CD14-positive monocyte (primary cell): ENCODE measurements around the gene HSD17B10. TPM values are rescaled to one million over a fixed set of nuclear protein-coding genes. Genes with fewer than 3 reads are reported as not detected.

Source experiments
- DNase-seq, 3 donors: peaks; one replicate each; pipeline ENCODE4 v3.0.0-alpha.2; 2011 to 2022
- H2AFZ ChIP-seq: 2 replicates; pipeline ENCODE4 v1.6.0; 2012; ENCODE audit warnings: mild to moderate bottlenecking, low read depth, low read length, inconsistent platforms; ENCODE audit not compliant: insufficient read depth, poor library complexity, severe bottlenecking
- H3K27ac ChIP-seq, 2 donors: 1 replicate in 1 of 2; 2 replicates in 1 of 2; pipeline ENCODE4 v1.5.1; 2012 to 2013; ENCODE audit warnings: low read length in 2 of 2, control low read depth in 1 of 2, inconsistent platforms in 1 of 2, low read depth in 1 of 2, mild to moderate bottlenecking in 1 of 2
- H3K27me3 ChIP-seq, 2 donors: one replicate each; pipeline versions ENCODE4 v1.6.0 to v1.6.1; 2011 to 2013; ENCODE audit warnings: low read length in 2 of 2; ENCODE audit not compliant: control insufficient read depth in 2 of 2, insufficient read depth in 2 of 2
- H3K36me3 ChIP-seq, 2 donors: replicated peaks in 1 of 2; 1 replicate in 1 of 2; 2 replicates in 1 of 2; pipeline versions ENCODE4 v1.5.1 to v1.6.1; 2012 to 2013; ENCODE audit warnings: low read length in 2 of 2, control low read depth in 1 of 2, inconsistent platforms in 1 of 2, mild to moderate bottlenecking in 1 of 2; ENCODE audit not compliant: insufficient read depth in 2 of 2, control insufficient read depth in 1 of 2
- H3K4me1 ChIP-seq, 2 donors: 1 replicate in 1 of 2; 2 replicates in 1 of 2; pipeline versions ENCODE4 v1.5.1 to v1.6.1; 2012 to 2013; ENCODE audit warnings: low read length in 2 of 2, control low read depth in 1 of 2, inconsistent platforms in 1 of 2, mild to moderate bottlenecking in 1 of 2, moderate library complexity in 1 of 2; ENCODE audit not compliant: insufficient read depth in 2 of 2, control insufficient read depth in 1 of 2
- H3K4me2 ChIP-seq: replicated peaks from 2 replicates; pipeline ENCODE3; 2012; ENCODE audit warnings: low read length, moderate library complexity, mild to moderate bottlenecking; ENCODE audit not compliant: poor library complexity, severe bottlenecking; ENCODE audit errors: extremely low read depth
- H3K4me3 ChIP-seq, 3 experiments: fragments of 200-600 bp in 1 of 3; sonication (generic) in 1 of 3; replicated peaks in 1 of 3; 1 replicate in 2 of 3; 2 replicates in 1 of 3; pipeline ENCODE4 v1.5.1; 2011 to 2013; ENCODE audit warnings: low read length in 3 of 3, mild to moderate bottlenecking in 3 of 3, control low read depth in 2 of 3, low read depth in 2 of 3, inconsistent platforms in 1 of 3, moderate library complexity in 1 of 3
- H3K79me2 ChIP-seq: 2 replicates; pipeline ENCODE4 v1.6.0; 2012; ENCODE audit warnings: mild to moderate bottlenecking, control low read depth, inconsistent platforms, low read length, moderate library complexity; ENCODE audit not compliant: insufficient read depth
- H3K9ac ChIP-seq: 2 replicates; pipeline ENCODE4 v1.6.0; 2017; ENCODE audit warnings: low read length, mild to moderate bottlenecking; ENCODE audit not compliant: insufficient read depth, poor library complexity, severe bottlenecking
- H3K9me3 ChIP-seq, 2 donors: replicated peaks in 1 of 2; 1 replicate in 1 of 2; 2 replicates in 1 of 2; pipeline versions ENCODE4 v1.5.1 to v1.6.1; 2012 to 2013; ENCODE audit warnings: low read length in 2 of 2, control low read depth in 1 of 2; ENCODE audit not compliant: control insufficient read depth in 1 of 2, insufficient read depth in 1 of 2
- H4K20me1 ChIP-seq: 2 replicates; pipeline ENCODE4 v1.6.0; 2012; ENCODE audit warnings: mild to moderate bottlenecking, low read length, control low read depth, moderate library complexity; ENCODE audit not compliant: insufficient read depth
- H3K27ac Mint-ChIP-seq, 7 donors: one replicate each; pipeline ENCODE4 v1.8.0; 2020; ENCODE audit warnings: mild to moderate bottlenecking in 7 of 7, mixed read lengths in 7 of 7, moderate library complexity in 6 of 7, inconsistent platforms in 2 of 7
- H3K27me3 Mint-ChIP-seq, 3 donors: one replicate each; pipeline ENCODE4 v1.8.0; 2021 to 2022; ENCODE audit warnings: low read depth in 3 of 3, mild to moderate bottlenecking in 3 of 3, mixed read lengths in 3 of 3, moderate library complexity in 3 of 3, inconsistent platforms in 1 of 3
- H3K36me3 Mint-ChIP-seq, 2 donors: one replicate each; pipeline ENCODE4 v1.8.0; 2020; ENCODE audit warnings: mixed read lengths in 2 of 2, inconsistent platforms in 1 of 2, mild to moderate bottlenecking in 1 of 2
- H3K4me1 Mint-ChIP-seq: one replicate; pipeline ENCODE4 v1.8.0; 2020; ENCODE audit warnings: mild to moderate bottlenecking, mixed read lengths
- H3K4me3 Mint-ChIP-seq, 2 donors: one replicate each; pipeline ENCODE4 v1.8.0; 2020; ENCODE audit warnings: mild to moderate bottlenecking in 2 of 2, mixed read lengths in 2 of 2, moderate library complexity in 1 of 2
- H3K9me3 Mint-ChIP-seq, 7 donors: one replicate each; pipeline ENCODE4 v1.8.0; 2020 to 2022; ENCODE audit warnings: mixed read lengths in 7 of 7, mild to moderate bottlenecking in 6 of 7, moderate library complexity in 6 of 7, inconsistent platforms in 2 of 7
- CTCF ChIP-seq: fragments of 200-600 bp; IDR thresholded peaks from one replicate; pipeline ENCODE4 v1.8.0; 2022; ENCODE audit warnings: antibody characterized with exemption, mild to moderate bottlenecking
- WGBS: methylation state at CpG from one replicate; pipeline ENCODE4 v1.1.5; 2013; ENCODE audit warnings: missing lambda C conversion rate; ENCODE audit not compliant: insufficient coverage; 5-methylcytosine and 5-hydroxymethylcytosine counted together
- intact Hi-C, 2 donors: fragments of 100-400 bp; cut with micrococcal nuclease; formaldehyde crosslinking; loops; one replicate each; pipeline versions ENCODE4 v1.15.0 to v1.15.1; 2023
- polyA plus RNA-seq, 3 donors: library from polyadenylated mRNA; depleted of rRNA in 1 of 3; unstranded in 2 of 3; stranded (reverse) in 1 of 3; fragments of 300-500 nt in 2 of 3; fragments of >200 nt in 1 of 3; fragmentation: Illumina TruSeq in 2 of 3; gene quantifications; 1 replicate in 2 of 3; 2 replicates in 1 of 3; pipeline ENCODE4 v1.2.3, GENCODE V29; 2012 to 2021

Gene HSD17B10
- polyA plus RNA-seq, 3 donors = 93.2 to 163 (median 136) TPM

GRCh38 chrX:53440621-53441517, 6.7 kb upstream of the HSD17B10 start:
- Histone ChIP-seq H3K27me3 (no peaks in the 10 kb centered on the region), H3K9ac (peak overlapping the region; percentile 80), H4K20me1 (no peaks in the 10 kb centered on the region), H3K4me2 (peak overlapping the region; percentile 93), H3K4me1 (peaks cover 28 to 50% of the 10 kb centered on the region in 2 donors), H3K79me2 (no peaks in the 10 kb centered on the region), H3K4me3 (peak overlapping the region; percentile 52 to 80 (median 63)), H3K36me3 (no peaks in the 10 kb centered on the region), H3K27ac (peak overlapping the region; percentile 94 to 99), H3K9me3 (no peaks in the 10 kb centered on the region), H2AFZ (peak overlapping the region; percentile 89)
- peaks cover 0 to 3% of the 10 kb centered on the region in 2 donors for H3K36me3 Mint-ChIP-seq
- peak overlapping the region; percentile 92 to 98 (median 95) for H3K27ac Mint-ChIP-seq
- H3K27me3 Mint-ChIP-seq = peaks cover 0 to 15% (median 0%) of the 10 kb centered on the region in 3 donors
- TF ChIP-seq CTCF = no peak
- peaks cover 0 to 2% (median 0%) of the 10 kb centered on the region in 7 donors for H3K9me3 Mint-ChIP-seq
- H3K4me3 Mint-ChIP-seq = peak overlapping the region; percentile 82 to 92
- peak; percentile 80 to 87 (median 87) for DNase-seq
- WGBS = 0% methylated on average over 4 of the region's 39 CpGs
- intact Hi-C loops = loop anchor here in 1 of 2 donors (5.0 kb wide), 1 partner anchor 124 kb away; no protein-coding TSS in a partner anchor
- peaks cover 24% of the 10 kb centered on the region for H3K4me1 Mint-ChIP-seq

GRCh38 chrX:53440101-53440500, 5.9 kb upstream of the HSD17B10 start:
- no peaks in the 10 kb centered on the region for H3K36me3 ChIP-seq
- H3K27me3 ChIP-seq = no peaks in the 10 kb centered on the region
- peaks cover 26% of the 10 kb centered on the region for H3K4me1 Mint-ChIP-seq
- intact Hi-C loops = loop anchor here in 1 of 2 donors (5.0 kb wide), 1 partner anchor 123 kb away; no protein-coding TSS in a partner anchor
- peak in 2 of 3 donors; percentile 34 to 40 for DNase-seq
- peak overlapping the region; percentile 89 for H2AFZ ChIP-seq
- H3K27ac ChIP-seq = peak overlapping the region; percentile 94 to 99
- no peak for TF ChIP-seq CTCF
- H3K9me3 ChIP-seq = no peaks in the 10 kb centered on the region
- peaks cover 0 to 3% (median 0%) of the 10 kb centered on the region in 7 donors for H3K9me3 Mint-ChIP-seq
- peaks cover 0 to 3% of the 10 kb centered on the region in 2 donors for H3K36me3 Mint-ChIP-seq
- no CpG with 5 or more reads among the region's 5 CpGs for WGBS
- H3K4me2 ChIP-seq = peak overlapping the region; percentile 93
- H3K4me3 Mint-ChIP-seq = peak overlapping the region; percentile 82 to 92
- peak overlapping the region; percentile 52 to 80 (median 63) for H3K4me3 ChIP-seq
- no peaks in the 10 kb centered on the region for H3K79me2 ChIP-seq
- H4K20me1 ChIP-seq = no peaks in the 10 kb centered on the region
- peaks cover 0 to 21% (median 0%) of the 10 kb centered on the region in 3 donors for H3K27me3 Mint-ChIP-seq
- H3K9ac ChIP-seq = peak overlapping the region; percentile 80
- H3K4me1 ChIP-seq = peaks cover 30 to 52% of the 10 kb centered on the region in 2 donors
- peak overlapping the region; percentile 92 to 98 (median 95) for H3K27ac Mint-ChIP-seq
